H1 (cell line): Measurements from ENCODE around the gene BPI. TPM values are rescaled to one million over a fixed set of nuclear protein-coding genes. Genes with fewer than 3 reads are reported as not detected.

Experiments used
- CTCF ChIA-PET: fragments of 300-600 bp; sonication (Branson Sonifier 250); formaldehyde crosslinking; loops from one replicate; lab custom pipeline; 2021; ENCODE audit not compliant: partially characterized antibody; lab: Charles Lee
- POLR2A ChIA-PET: fragments of 300-600 bp; sonication (Branson Sonifier 250); formaldehyde crosslinking; loops from one replicate; lab custom pipeline; 2021; ENCODE audit warnings: inconsistent platforms; ENCODE audit not compliant: partially characterized antibody; lab: Charles Lee
- DNase-seq, 2 experiments: peaks; one replicate each; pipeline versions ENCODE4 v3.0.0 to v3.0.0-alpha.2; 2010 to 2022; ENCODE audit warnings: low spot score in 2 of 2, low read depth in 1 of 2, mixed read lengths in 1 of 2
- FAIRE-seq: peaks from 2 replicates; lab custom pipeline; 2011; peaks lifted over from hg19 to GRCh38; lab: Jason Lieb, UNC
- H2AFZ ChIP-seq: 2 replicates; pipeline ENCODE4 v1.8.1; 2012; ENCODE audit warnings: low read length, inconsistent platforms
- H2AK5ac ChIP-seq: 2 replicates; pipeline ENCODE4 v1.6.1; 2013; ENCODE audit warnings: low read depth, low read length
- H2BK120ac ChIP-seq: replicated peaks from 2 replicates; pipeline ENCODE3; 2013; ENCODE audit warnings: low read depth, low read length, inconsistent platforms
- H2BK12ac ChIP-seq: 2 replicates; pipeline ENCODE4 v1.6.1; 2013; ENCODE audit warnings: low read depth, low read length
- H2BK15ac ChIP-seq: 2 replicates; pipeline ENCODE4 v1.6.1; 2013; ENCODE audit warnings: low read length
- H2BK20ac ChIP-seq: 2 replicates; pipeline ENCODE4 v1.6.1; 2013; ENCODE audit warnings: low read length
- H2BK5ac ChIP-seq: 2 replicates; pipeline ENCODE4 v1.6.1; 2013; ENCODE audit warnings: low read depth, low read length
- H3K14ac ChIP-seq: 2 replicates; pipeline ENCODE4 v1.6.1; 2013; ENCODE audit warnings: inconsistent platforms; ENCODE audit not compliant: insufficient read length
- H3K18ac ChIP-seq: 2 replicates; pipeline ENCODE4 v1.6.1; 2013; ENCODE audit warnings: low read length; ENCODE audit errors: extremely low read depth
- H3K23ac ChIP-seq: 2 replicates; pipeline ENCODE4 v1.6.1; 2013; ENCODE audit warnings: inconsistent platforms; ENCODE audit not compliant: insufficient read length
- H3K23me2 ChIP-seq: 2 replicates; pipeline ENCODE4 v1.6.1; 2013; ENCODE audit warnings: low read depth, low read length
- H3K27ac ChIP-seq: 2 replicates; pipeline ENCODE4 v1.6.1; 2011; ENCODE audit warnings: low read depth, low read length, inconsistent platforms
- H3K27me3 ChIP-seq, 4 experiments: replicated peaks in 1 of 4; 1 replicate in 1 of 4; 2 replicates in 3 of 4; pipeline versions ENCODE4 v1.6.1 to v1.8.1; 2011 to 2013; ENCODE audit warnings: low read length in 3 of 4, mild to moderate bottlenecking in 3 of 4, inconsistent platforms in 2 of 4, mixed read lengths in 2 of 4, moderate library complexity in 1 of 4; ENCODE audit not compliant: control insufficient read depth in 3 of 4, insufficient read depth in 3 of 4; ENCODE audit errors: extremely low read depth in 1 of 4
- H3K36me3 ChIP-seq, 4 experiments: 2 replicates each; pipeline versions ENCODE4 v1.6.1 to v1.8.1; 2011 to 2013; ENCODE audit warnings: mild to moderate bottlenecking in 4 of 4, low read length in 3 of 4, moderate library complexity in 2 of 4, control low read depth in 1 of 4, inconsistent platforms in 1 of 4; ENCODE audit not compliant: insufficient read depth in 4 of 4, control insufficient read depth in 2 of 4
- H3K4ac ChIP-seq: replicated peaks from 2 replicates; pipeline ENCODE3; 2013; ENCODE audit warnings: low read length, low read depth, mixed read lengths, inconsistent platforms; ENCODE audit not compliant: insufficient read length
- H3K4me1 ChIP-seq, 4 experiments: replicated peaks in 1 of 4; 1 replicate in 1 of 4; 2 replicates in 3 of 4; pipeline versions ENCODE4 v1.6.1 to v1.8.1; 2011 to 2013; ENCODE audit warnings: low read length in 3 of 4, inconsistent platforms in 2 of 4, mixed read lengths in 1 of 4; ENCODE audit not compliant: insufficient read depth in 4 of 4, control insufficient read depth in 3 of 4
- H3K4me2 ChIP-seq, 2 experiments: 2 replicates each; pipeline versions ENCODE4 v1.6.1 to v1.8.1; 2011 to 2013; ENCODE audit warnings: low read depth in 2 of 2, low read length in 2 of 2, control low read depth in 1 of 2, inconsistent platforms in 1 of 2, mild to moderate bottlenecking in 1 of 2; ENCODE audit not compliant: insufficient read depth in 1 of 2
- H3K4me3 ChIP-seq, 4 experiments: fragments of 200-600, 300-600 bp in 1 of 4; sonication (generic), shearing (Covaris generic), sonication (Bioruptor Twin) in 1 of 4; 2 replicates each; pipeline versions ENCODE4 v1.5.1 to v1.8.1; 2011 to 2016; ENCODE audit warnings: low read length in 4 of 4, low read depth in 3 of 4, control low read depth in 2 of 4, inconsistent platforms in 2 of 4, mild to moderate bottlenecking in 2 of 4, mixed read lengths in 1 of 4, moderate library complexity in 1 of 4; ENCODE audit not compliant: insufficient read depth in 2 of 4; ENCODE audit errors: extremely low read depth in 1 of 4
- H3K56ac ChIP-seq: replicated peaks from 2 replicates; pipeline ENCODE3; 2013; ENCODE audit warnings: low read depth, mild to moderate bottlenecking, mixed read lengths, low read length, inconsistent platforms; ENCODE audit not compliant: insufficient read length
- H3K79me1 ChIP-seq: 2 replicates; pipeline ENCODE4 v1.6.1; 2013; ENCODE audit warnings: low read depth, low read length, control low read depth
- H3K79me2 ChIP-seq, 2 experiments: 2 replicates each; pipeline versions ENCODE4 v1.6.1 to v1.8.1; 2012 to 2013; ENCODE audit warnings: low read length in 2 of 2, mild to moderate bottlenecking in 2 of 2, inconsistent platforms in 1 of 2; ENCODE audit not compliant: insufficient read depth in 2 of 2, control insufficient read depth in 1 of 2
- H3K9ac ChIP-seq, 4 experiments: replicated peaks in 1 of 4; 1 replicate in 1 of 4; 2 replicates in 3 of 4; pipeline versions ENCODE4 v1.6.1 to v1.8.1; 2011 to 2013; ENCODE audit warnings: low read depth in 3 of 4, low read length in 3 of 4, control low read depth in 2 of 4, mild to moderate bottlenecking in 2 of 4, moderate library complexity in 2 of 4, inconsistent platforms in 1 of 4; ENCODE audit errors: extremely low read depth in 1 of 4
- H3K9me3 ChIP-seq, 2 experiments: 2 replicates each; pipeline versions ENCODE4 v1.6.1 to v1.8.1; 2012 to 2013; ENCODE audit warnings: mild to moderate bottlenecking in 2 of 2, moderate library complexity in 2 of 2, control low read depth in 1 of 2, inconsistent platforms in 1 of 2, low read depth in 1 of 2, low read length in 1 of 2, mixed read lengths in 1 of 2; ENCODE audit not compliant: insufficient read depth in 2 of 2
- H4K20me1 ChIP-seq, 2 experiments: replicated peaks in 1 of 2; 2 replicates each; pipeline versions ENCODE3 to v1.8.1; 2011 to 2013; ENCODE audit warnings: inconsistent platforms in 2 of 2, low read length in 2 of 2, mild to moderate bottlenecking in 1 of 2; ENCODE audit not compliant: insufficient read depth in 2 of 2, control insufficient read depth in 1 of 2
- H4K5ac ChIP-seq: 2 replicates; pipeline ENCODE4 v1.6.1; 2013; ENCODE audit warnings: low read length, low read depth, mixed read lengths, inconsistent platforms; ENCODE audit not compliant: insufficient read length
- H4K8ac ChIP-seq: 2 replicates; pipeline ENCODE4 v1.8.0; 2013; ENCODE audit warnings: mild to moderate bottlenecking, moderate library complexity, low read length, inconsistent platforms; ENCODE audit not compliant: insufficient read depth; ENCODE audit errors: extremely low read depth
- H4K91ac ChIP-seq: replicated peaks from 2 replicates; pipeline ENCODE3; 2013; ENCODE audit warnings: low read length, mixed read lengths, inconsistent platforms; ENCODE audit not compliant: insufficient read length
- ATF2 ChIP-seq: IDR thresholded peaks from 2 replicates; pipeline ENCODE4 v1.6.1; 2012; ENCODE audit warnings: low read length, inconsistent platforms
- CHD1 ChIP-seq: IDR thresholded peaks from 2 replicates; pipeline ENCODE4 v1.6.1; 2012; ENCODE audit warnings: low read depth, low read length, improper control_type of control experiment
- CHD2 ChIP-seq: IDR thresholded peaks from 2 replicates; pipeline ENCODE4 v1.6.1; 2012; ENCODE audit warnings: low read length, improper control_type of control experiment
- KDM4A ChIP-seq: IDR thresholded peaks from one replicate; pipeline ENCODE4 v1.7.1; 2012; ENCODE audit warnings: low read depth, mild to moderate bottlenecking, moderate library complexity, low read length, inconsistent platforms; ENCODE audit not compliant: severe bottlenecking
- YY1 ChIP-seq: IDR thresholded peaks from 2 replicates; pipeline ENCODE4 v1.6.1; 2011; ENCODE audit warnings: low read depth, mild to moderate bottlenecking, low read length
- WGBS, 2 experiments: shearing (Covaris generic) in 1 of 2; methylation state at CpG; one replicate each; pipeline versions ENCODE4 v1.1.6 to v1.1.7; 2013 to 2015; ENCODE audit warnings: low lambda C conversion rate in 2 of 2, mixed read lengths in 2 of 2, inconsistent platforms in 1 of 2, low coverage in 1 of 2, missing lambda C conversion rate in 1 of 2; ENCODE audit not compliant: insufficient replicate concordance in 2 of 2, insufficient coverage in 1 of 2, insufficient read length in 1 of 2; ENCODE audit errors: extremely low coverage in 1 of 2, missing lambda C conversion rate in 1 of 2; 5-methylcytosine and 5-hydroxymethylcytosine counted together
- polyA plus RNA-seq, 7 experiments: library from polyadenylated mRNA; depleted of rRNA in 3 of 7; stranded (reverse) in 5 of 7; unstranded in 2 of 7; fragments of >200 nt in 5 of 7; fragments of 200-250 nt in 2 of 7; gene quantifications; 1 replicate in 5 of 7; 2 replicates in 1 of 7; 4 replicates in 1 of 7; pipeline versions ENCODE4 v1.2.1 to v1.2.3, GENCODE V29; 2011 to 2013; ENCODE audit warnings: missing spikeins in 2 of 7, mixed read lengths in 2 of 7
- total RNA-seq: library from RNA; stranded (reverse); fragmentation: NEBNext Ultra II Directional; extraction: Animal tissue kit (Norgen Biotek cat#: 25700); gene quantifications from 2 replicates; pipeline ENCODE4 v1.2.1, GENCODE V29; 2021

BPI gene
- total and polyA plus RNA-seq, 2 of the 8 experiments (the other 6 are each of a cell fraction or from before 2014, with no cell fraction given): not detected

- POLR2A ChIA-PET: interaction anchor here (0.6 kb wide), 1 partner anchor 119 kb away, joined by 3 read pairs; no protein-coding TSS in a partner anchor
- CTCF ChIA-PET: interaction anchor here (0.9 to 2.1 kb wide), 8 partner anchors 10 to 243 kb away, joined by 3 to 10 read pairs (median 4); no protein-coding TSS in a partner anchor
Observed at GRCh38 chr20:38300438-38300837, 3.5 kb upstream of the BPI start.

More at GRCh38 chr20:38300438-38300837, 3.5 kb upstream of the BPI start:
- no peak for DNase-seq
- 81% methylated on average over 4 of the region's 4 CpGs; no CpG with 5 or more reads in 1 of the 2 experiments for WGBS, 2 experiments
- H3K36me3 ChIP-seq: no peaks in the 10 kb centered on the region
- H2BK15ac ChIP-seq: no peak overlapping the region
- H3K4me2 ChIP-seq: peak overlapping the region in 1 of 2 experiments; percentile 7; a peak in 1 of 4 replicates
- H4K91ac ChIP-seq: no peak overlapping the region
- H3K56ac ChIP-seq: no peak overlapping the region
- H3K79me2 ChIP-seq: no peaks in the 10 kb centered on the region
- no peak overlapping the region for H2BK20ac ChIP-seq
- no peak overlapping the region for H3K9ac ChIP-seq
- no peak overlapping the region for H3K14ac ChIP-seq
- no peak overlapping the region for H3K4ac ChIP-seq
- H3K23ac ChIP-seq: no peak overlapping the region
- no peak overlapping the region for H3K4me3 ChIP-seq
- H3K23me2 ChIP-seq: no peaks in the 10 kb centered on the region
- TF ChIP-seq ATF2 (no peak), CHD2 (no peak), CHD1 (no peak), KDM4A (no peak), YY1 (no peak)
- no peak overlapping the region for H2BK12ac ChIP-seq
- no peak overlapping the region for H3K27ac ChIP-seq
- H4K8ac ChIP-seq: no peak overlapping the region
- H2AFZ ChIP-seq: 0 out of 2 replicates have a peak overlapping the region, but pooled peaks have one; percentile 66
- no peaks in the 10 kb centered on the region; a peak in 1 of 7 replicates for H3K27me3 ChIP-seq
- no peak overlapping the region for H4K5ac ChIP-seq
- no peaks in the 10 kb centered on the region for H3K79me1 ChIP-seq
- peaks cover 0 to 11% (median 5%) of the 10 kb centered on the region in 4 experiments; a peak in 4 of 7 replicates for H3K4me1 ChIP-seq
- no peak overlapping the region for H2BK120ac ChIP-seq
- H2BK5ac ChIP-seq: 0 out of 2 replicates have a peak overlapping the region, but pooled peaks have one; percentile 49
- no peaks in the 10 kb centered on the region for H4K20me1 ChIP-seq
- H3K18ac ChIP-seq: no peak overlapping the region; the same call in 1 of the 2 replicates
- FAIRE-seq: no peak
- H2AK5ac ChIP-seq: no peak overlapping the region
- no peaks in the 10 kb centered on the region for H3K9me3 ChIP-seq
